GM12891 (cell line): ENCODE measurements around the gene RUNX3.

Experiments used
- DNase-seq: peaks from one replicate; pipeline ENCODE4 v3.0.0; 2011; ENCODE audit warnings: low spot score; ENCODE audit not compliant: insufficient read length
- FAIRE-seq: peaks from 2 replicates; lab custom pipeline; 2011; peaks lifted over from hg19 to GRCh38; lab: Jason Lieb, UNC
- PAX5 ChIP-seq: IDR thresholded peaks from 2 replicates; pipeline ENCODE4 v1.6.1; 2011; ENCODE audit warnings: low read length, moderate library complexity, mild to moderate bottlenecking; ENCODE audit not compliant: insufficient read depth, severe bottlenecking
- POLR2A ChIP-seq: IDR thresholded peaks from 2 replicates; pipeline ENCODE4 v1.6.1; 2011; ENCODE audit warnings: low read depth, low read length, control low read depth
- POLR2AphosphoS5 ChIP-seq: IDR thresholded peaks from 2 replicates; pipeline ENCODE4 v1.6.1; 2011; ENCODE audit warnings: low read depth, low read length, control low read depth
- POU2F2 ChIP-seq: IDR thresholded peaks from 2 replicates; pipeline ENCODE4 v1.6.1; 2011; ENCODE audit warnings: low read depth, mild to moderate bottlenecking, control low read depth, low read length, moderate library complexity
- SPI1 ChIP-seq: IDR thresholded peaks from 2 replicates; pipeline ENCODE4 v1.6.1; 2011; ENCODE audit warnings: low read depth, low read length, control low read depth
- TAF1 ChIP-seq: IDR thresholded peaks from 2 replicates; pipeline ENCODE4 v1.6.1; 2011; ENCODE audit warnings: low read depth, low read length, control low read depth

RUNX3 gene

GRCh38 chr1:24969596-24970398 lies 39.7 kb upstream of the RUNX3 start:
- TF ChIP-seq POU2F2 (no peak), POLR2AphosphoS5 (no peak), TAF1 (no peak), SPI1 (no peak), POLR2A (no peak), PAX5 (no peak)
- DNase-seq, result no peak
- FAIRE-seq, result no peak

GRCh38 chr1:24968941-24969585 lies 39.0 kb upstream of the RUNX3 start:
- DNase-seq (no peak), FAIRE-seq (peak; percentile 33)

GRCh38 chr1:24967962-24968361 lies 37.9 kb upstream of the RUNX3 start:
- FAIRE-seq, result no peak
- no peak for DNase-seq
- TF ChIP-seq POU2F2 (no peak), PAX5 (no peak)

More at GRCh38 chr1:24968941-24969585, 39.0 kb upstream of the RUNX3 start:
- TF ChIP-seq TAF1 (no peak), POU2F2 (no peak), SPI1 (no peak), POLR2AphosphoS5 (no peak), PAX5 (no peak), POLR2A (no peak)

GRCh38 chr1:24967555-24967954 lies 37.5 kb upstream of the RUNX3 start:
- FAIRE-seq, result no peak

GRCh38 chr1:24966724-24967346 lies 36.8 kb upstream of the RUNX3 start:
- TF ChIP-seq POU2F2, result peak; percentile 64; the same call in 1 of the 2 replicates
- no peak for TF ChIP-seq PAX5
- TF ChIP-seq SPI1, result no peak
- TF ChIP-seq TAF1, result no peak
- DNase-seq (peak; percentile 52), FAIRE-seq (peak; percentile 95)

More at GRCh38 chr1:24967555-24967954, 37.5 kb upstream of the RUNX3 start:
- TF ChIP-seq PAX5, result no peak
- TF ChIP-seq SPI1, result no peak
- DNase-seq, result no peak

GRCh38 chr1:24966121-24966723 lies 36.1 kb upstream of the RUNX3 start:
- DNase-seq, result no peak
- no peak for FAIRE-seq
- TF ChIP-seq SPI1 (peak; percentile 65), PAX5 (no peak)

- no peak for FAIRE-seq
- DNase-seq, result no peak
- no peak for TF ChIP-seq POLR2AphosphoS5
- TF ChIP-seq TAF1, result no peak
- TF ChIP-seq POU2F2, result no peak
- no peak for TF ChIP-seq PAX5
- TF ChIP-seq POLR2A, result no peak
- TF ChIP-seq SPI1, result no peak
Observed at GRCh38 chr1:24965571-24965930, 35.5 kb upstream of the RUNX3 start.

GRCh38 chr1:24964811-24965570 lies 34.9 kb upstream of the RUNX3 start:
- FAIRE-seq, result peak; percentile 98
- TF ChIP-seq POU2F2 (peak; percentile 28; the same call in 1 of the 2 replicates), POLR2AphosphoS5 (no peak; the same call in 1 of the 2 replicates), POLR2A (peak; percentile 67), SPI1 (peak; percentile 79), TAF1 (peak; percentile 76), PAX5 (no peak)
- DNase-seq, result peak; percentile 88
